ENCODE measurements around the gene ATP11C.
"Not testable (repeated sequence)": the region's sequence is repeated elsewhere in the genome, so short reads cannot be mapped to it uniquely, and the experiment has no call there.

The ATP11C gene

DNA sequence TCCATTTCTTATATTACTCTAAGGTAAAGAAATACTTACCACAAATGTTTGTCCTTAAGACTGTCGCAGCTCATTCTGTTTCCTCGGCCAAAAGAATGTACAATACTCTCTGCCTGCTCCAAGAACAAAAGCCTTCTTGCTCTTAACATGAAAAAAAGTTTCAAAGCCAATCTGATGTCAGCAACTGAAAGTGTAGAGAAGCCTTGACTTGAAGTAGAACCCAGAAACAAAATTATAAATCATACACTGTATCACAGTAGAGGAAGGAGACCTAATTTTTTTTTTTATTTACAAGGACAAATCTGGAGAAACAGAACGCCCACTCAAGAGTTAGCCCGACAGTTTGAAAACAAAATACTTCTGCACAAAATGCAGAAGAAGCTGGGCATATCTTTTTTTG lies 224.8 kb downstream of the ATP11C start, which contains the start of gene MCF2:
MCF2 (minus strand) TSS at position 101 of the 400 bp plus-strand sequence. CDS start 56,423 bp downstream, outside the sequence.
- H3K27me3 ChIP-seq (replicated peaks): no peaks in the 10 kb centered on the region
- TF ChIP-seq, protein P1, sequence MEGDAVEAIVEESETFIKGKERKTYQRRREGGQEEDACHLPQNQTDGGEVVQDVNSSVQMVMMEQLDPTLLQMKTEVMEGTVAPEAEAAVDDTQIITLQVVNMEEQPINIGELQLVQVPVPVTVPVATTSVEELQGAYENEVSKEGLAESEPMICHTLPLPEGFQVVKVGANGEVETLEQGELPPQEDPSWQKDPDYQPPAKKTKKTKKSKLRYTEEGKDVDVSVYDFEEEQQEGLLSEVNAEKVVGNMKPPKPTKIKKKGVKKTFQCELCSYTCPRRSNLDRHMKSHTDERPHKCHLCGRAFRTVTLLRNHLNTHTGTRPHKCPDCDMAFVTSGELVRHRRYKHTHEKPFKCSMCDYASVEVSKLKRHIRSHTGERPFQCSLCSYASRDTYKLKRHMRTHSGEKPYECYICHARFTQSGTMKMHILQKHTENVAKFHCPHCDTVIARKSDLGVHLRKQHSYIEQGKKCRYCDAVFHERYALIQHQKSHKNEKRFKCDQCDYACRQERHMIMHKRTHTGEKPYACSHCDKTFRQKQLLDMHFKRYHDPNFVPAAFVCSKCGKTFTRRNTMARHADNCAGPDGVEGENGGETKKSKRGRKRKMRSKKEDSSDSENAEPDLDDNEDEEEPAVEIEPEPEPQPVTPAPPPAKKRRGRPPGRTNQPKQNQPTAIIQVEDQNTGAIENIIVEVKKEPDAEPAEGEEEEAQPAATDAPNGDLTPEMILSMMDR (IDR thresholded peaks at IDR 0.05; ENCODE audit: low read depth, low read length, missing control alignments): no peak
- no peak for DNase-seq
- in situ Hi-C loops (cut with HindIII; ENCODE audit: low pct_ligation_motif_present, low sequenced_read_pairs): no loop called here
- H3K27ac ChIP-seq: no peak within 1 kb of the TSS
- H3K36me3 ChIP-seq (replicated peaks): no peaks in the 10 kb centered on the region
- H3K4me3 ChIP-seq (ENCODE audit: low read depth, low read length): no peak within 1 kb of the TSS

DNA sequence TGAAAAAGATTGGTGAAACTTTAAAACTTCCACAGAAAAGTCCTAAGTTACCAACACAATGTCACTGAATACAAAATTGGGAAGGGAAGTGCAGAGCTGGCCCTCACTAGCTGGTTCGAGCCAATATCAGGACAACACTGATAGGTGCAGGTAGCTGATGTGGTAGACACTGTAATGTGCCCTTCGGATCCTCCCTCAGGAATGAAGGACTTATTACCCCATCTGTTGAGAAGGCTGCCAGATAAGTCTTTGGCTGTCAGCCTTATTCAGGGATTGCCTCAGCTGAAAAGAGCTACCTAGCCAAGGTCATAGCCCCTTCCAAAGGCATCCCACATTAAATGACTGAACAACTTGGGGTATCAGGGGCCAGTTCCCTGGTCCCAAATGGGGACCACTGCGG lies 230.2 kb downstream of the ATP11C start:
- H3K27me3 ChIP-seq (replicated peaks): no peaks in the 10 kb centered on the region
- no peak overlapping the region for H3K27ac ChIP-seq
- DNase-seq: no peak
- TF ChIP-seq, protein P1 (IDR thresholded peaks at IDR 0.05; ENCODE audit: low read depth, low read length, missing control alignments): no peak
- in situ Hi-C loops (cut with HindIII; ENCODE audit: low pct_ligation_motif_present, low sequenced_read_pairs): no loop called here
- no peak overlapping the region for H3K4me3 ChIP-seq (ENCODE audit: low read depth, low read length)
- no peaks in the 10 kb centered on the region for H3K36me3 ChIP-seq (replicated peaks)

DNA sequence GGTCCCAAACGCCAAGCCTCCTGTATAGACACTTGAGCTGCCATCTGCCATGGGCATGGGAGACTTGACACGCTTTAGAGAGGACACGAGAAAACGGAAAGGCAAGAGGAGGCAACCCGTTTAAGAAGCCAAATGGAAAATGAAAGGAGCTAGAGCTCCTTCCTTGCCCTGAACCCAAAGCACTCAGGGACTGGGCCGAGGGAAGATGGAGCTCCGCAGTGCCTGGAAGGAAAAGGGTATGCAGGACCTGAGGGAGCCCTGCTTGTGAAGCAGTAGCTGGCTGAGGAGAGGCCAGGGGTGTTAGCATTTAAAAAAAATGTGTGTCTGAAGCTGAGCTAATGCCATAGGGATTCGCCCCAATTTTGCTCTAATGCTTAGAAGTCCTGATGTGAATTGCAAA lies 239.9 kb downstream of the ATP11C start:
- Histone ChIP-seq H3K27me3 (replicated peaks) (no peaks in the 10 kb centered on the region), H3K27ac (no peak overlapping the region), H3K4me3 (ENCODE audit: low read depth, low read length) (no peak overlapping the region), H3K36me3 (replicated peaks) (no peaks in the 10 kb centered on the region)
- in situ Hi-C loops (cut with HindIII; ENCODE audit: low pct_ligation_motif_present, low sequenced_read_pairs): no loop called here
- DNase-seq: no peak
- TF ChIP-seq, protein P1 (IDR thresholded peaks at IDR 0.05; ENCODE audit: low read depth, low read length, missing control alignments): no peak

DNA sequence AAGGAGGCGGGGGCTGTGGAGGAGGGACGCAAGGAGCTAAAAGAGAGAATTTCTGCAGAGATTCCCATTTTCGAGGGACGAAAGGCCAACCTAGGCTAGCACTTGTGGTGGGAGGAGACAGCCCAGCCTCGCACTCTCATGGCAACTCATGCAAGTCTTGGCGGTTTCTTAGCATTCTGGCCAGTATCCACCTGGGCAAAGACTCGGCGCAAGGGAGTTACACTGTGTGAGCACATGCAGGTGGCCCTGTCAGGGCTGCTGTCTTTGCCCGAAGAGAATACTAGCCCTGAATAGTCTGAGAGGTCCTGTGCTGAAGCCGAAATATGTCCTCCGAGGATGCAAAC lies 240.4 kb downstream of the ATP11C start:
- H3K27ac ChIP-seq: no peak overlapping the region
- DNase-seq: no peak
- H3K4me3 ChIP-seq (ENCODE audit: low read depth, low read length): peak overlapping the region; percentile 49
- TF ChIP-seq, protein P1 (IDR thresholded peaks at IDR 0.05; ENCODE audit: low read depth, low read length, missing control alignments): no peak
- no peaks in the 10 kb centered on the region for H3K36me3 ChIP-seq (replicated peaks)
- in situ Hi-C loops (cut with HindIII; ENCODE audit: low pct_ligation_motif_present, low sequenced_read_pairs): no loop called here
- no peaks in the 10 kb centered on the region for H3K27me3 ChIP-seq (replicated peaks)

DNA sequence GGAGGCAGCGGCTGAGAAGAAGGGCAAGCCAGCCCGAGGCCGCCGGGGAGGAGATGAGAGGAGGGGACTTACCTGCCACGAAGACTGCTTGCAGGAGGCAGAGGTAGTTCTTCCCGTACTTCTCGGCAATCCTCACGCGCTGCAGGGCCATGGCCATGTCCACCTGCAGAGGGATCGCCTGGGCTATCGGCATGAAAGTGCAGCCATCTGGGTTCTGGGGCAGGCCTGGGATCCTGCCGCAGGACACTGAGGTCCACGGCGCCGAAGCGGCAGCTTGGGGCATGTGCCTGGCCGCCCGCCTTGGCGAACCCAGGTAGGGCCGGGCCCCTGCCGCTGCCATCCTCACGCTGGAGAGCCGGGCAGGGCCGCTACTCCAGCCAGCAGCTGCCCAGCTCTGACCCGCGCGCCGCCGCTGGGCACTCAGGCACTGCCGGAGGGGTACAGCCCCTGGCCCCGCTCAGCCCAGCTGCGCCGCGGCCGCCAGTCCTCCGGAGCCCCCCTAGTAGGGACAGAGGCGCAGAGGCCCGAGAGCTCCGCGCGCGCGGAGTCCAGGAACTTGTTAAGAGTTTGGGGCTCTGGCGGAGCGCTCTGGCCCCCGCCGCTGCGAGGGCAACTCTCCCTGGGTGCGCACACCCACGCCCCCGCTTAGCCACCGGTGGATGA lies 240.9 kb downstream of the ATP11C start:
- TF ChIP-seq, protein P1 (IDR thresholded peaks at IDR 0.05; ENCODE audit: low read depth, low read length, missing control alignments): no peak
- in situ Hi-C loops (cut with HindIII; ENCODE audit: low pct_ligation_motif_present, low sequenced_read_pairs): no loop called here

DNA sequence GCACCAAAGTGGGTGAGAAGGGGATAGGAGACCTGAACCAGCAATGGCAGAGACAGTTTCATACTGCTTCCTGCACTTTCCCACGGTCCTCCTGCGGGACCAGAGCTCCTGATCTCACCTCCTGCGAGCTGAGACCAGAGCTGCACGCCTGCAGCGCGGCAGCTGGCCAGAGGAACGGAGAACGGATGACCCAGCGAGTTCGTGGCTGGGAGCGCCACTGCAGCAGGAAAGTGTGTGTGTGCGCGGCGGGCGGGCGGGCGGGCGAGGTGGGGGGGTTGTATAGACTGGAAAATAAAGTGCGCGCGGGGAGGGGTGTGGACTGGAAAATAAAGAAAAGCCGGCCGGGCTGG lies 241.4 kb downstream of the ATP11C start:
- Histone ChIP-seq H3K27me3 (replicated peaks) (no peaks in the 10 kb centered on the region), H3K36me3 (replicated peaks) (no peaks in the 10 kb centered on the region), H3K4me3 (ENCODE audit: low read depth, low read length) (peak overlapping the region; percentile 49), H3K27ac (no peak overlapping the region)
- TF ChIP-seq, protein P1 (IDR thresholded peaks at IDR 0.05; ENCODE audit: low read depth, low read length, missing control alignments): no peak
- DNase-seq: no peak
- in situ Hi-C loops (cut with HindIII; ENCODE audit: low pct_ligation_motif_present, low sequenced_read_pairs): no loop called here

More for the DNA sequence above, 240.9 kb downstream of the ATP11C start:
- DNase-seq: no peak
- Histone ChIP-seq H3K4me3 (ENCODE audit: low read depth, low read length) (peak overlapping the region; percentile 49), H3K27me3 (replicated peaks) (no peaks in the 10 kb centered on the region), H3K36me3 (replicated peaks) (no peaks in the 10 kb centered on the region), H3K27ac (no peak overlapping the region)

DNA sequence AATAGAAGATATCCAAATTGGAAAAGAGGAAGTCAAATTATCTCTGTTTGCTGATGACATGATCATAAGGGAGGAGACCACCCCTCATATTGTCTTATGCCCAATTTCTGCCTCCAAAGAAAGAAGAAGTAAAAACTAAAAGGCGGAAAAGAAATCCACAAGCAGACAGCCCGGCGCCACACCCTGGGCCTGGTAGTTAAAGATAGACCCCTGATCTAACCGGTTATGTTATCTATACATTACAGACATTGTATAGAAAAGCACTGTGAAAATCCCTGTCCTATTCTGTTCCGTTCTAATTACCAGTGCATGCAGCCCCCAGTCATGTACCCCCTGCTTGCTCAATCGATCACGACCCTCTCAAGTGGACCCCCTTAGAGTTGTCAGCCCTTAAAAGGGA lies 247.7 kb downstream of the ATP11C start:
- H3K36me3 ChIP-seq (replicated peaks); in situ Hi-C loops (cut with HindIII; ENCODE audit: low pct_ligation_motif_present, low sequenced_read_pairs); H3K27me3 ChIP-seq (replicated peaks); H3K27ac ChIP-seq; H3K4me3 ChIP-seq (ENCODE audit: low read depth, low read length); DNase-seq: not testable (repeated sequence)
